K562 (cell line): ENCODE results near the gene FAM193A. TPM values are rescaled to one million over a fixed set of nuclear protein-coding genes. Genes with fewer than 3 reads are reported as not detected.
A peak's percentile ranks its signal among the peaks of the same experiment; 100 is the strongest.

Experiments used
- ATAC-seq: fragments of 200-7000 bp; cut with Tn5 transposase; 3 replicates; pipeline ENCODE4 v1.9.1; 2020; ENCODE audit warnings: moderate library complexity
- BruUV-seq: library from RNA; stranded (reverse); fragments of 400-500 nt; replicated peaks from 2 replicates; lab custom pipeline; 2021; lab: Mats Ljungman, UMichigan
- CTCF ChIA-PET: fragments of 300-600 bp; formaldehyde crosslinking; extraction: SDS; loops from one replicate; lab custom pipeline; 2021; ENCODE audit warnings: low intra/inter-chr PET ratio; lab: Yijun Ruan, JAX
- POLR2A ChIA-PET: fragments of 300-600, 350-650 bp; sonication (Branson Sonifier 250); formaldehyde crosslinking; extraction: SDS; loops from one replicate; lab custom pipeline; 2021; ENCODE audit warnings: antibody characterized with exemption, inconsistent platforms; lab: Yijun Ruan, JAX
- DNase-seq, 4 experiments: peaks; one replicate each; pipeline versions ENCODE4 v3.0.0 to v3.0.0-alpha.2; 2011 to 2018; ENCODE audit warnings: low spot score in 3 of 4, mixed read lengths in 3 of 4; ENCODE audit errors: extremely low read depth in 1 of 4
- FAIRE-seq: peaks from 2 replicates; lab custom pipeline; 2011; peaks lifted over from hg19 to GRCh38; lab: Jason Lieb, UNC
- H2AFZ ChIP-seq: 2 replicates; pipeline ENCODE4 v1.6.0; 2011; ENCODE audit warnings: low read depth, low read length, control low read depth, inconsistent platforms
- H3K27ac ChIP-seq: fragments of 200-600 bp; 3 replicates; pipeline ENCODE4 v1.8.0; 2011; ENCODE audit warnings: low read depth, mild to moderate bottlenecking, control low read depth, inconsistent platforms, low read length, moderate library complexity, mixed read lengths; ENCODE audit errors: extremely low read depth
- H3K27me3 ChIP-seq, 2 experiments: fragments of 300-600 bp in 1 of 2; 2 replicates in 1 of 2; 3 replicates in 1 of 2; pipeline versions ENCODE4 v1.6.0 to v1.8.0; 2011; ENCODE audit warnings: inconsistent platforms in 2 of 2, low read length in 2 of 2, mild to moderate bottlenecking in 1 of 2, mixed read lengths in 1 of 2, moderate library complexity in 1 of 2; ENCODE audit not compliant: control insufficient read depth in 2 of 2, insufficient read depth in 2 of 2
- H3K36me3 ChIP-seq: fragments of 300-600 bp; 3 replicates; pipeline ENCODE4 v1.8.0; 2011; ENCODE audit warnings: mild to moderate bottlenecking, low read length, inconsistent platforms; ENCODE audit not compliant: control insufficient read depth, insufficient read depth
- H3K4me1 ChIP-seq, 2 experiments: fragments of 200-600 bp in 1 of 2; replicated peaks in 1 of 2; 2 replicates in 1 of 2; 3 replicates in 1 of 2; pipeline versions ENCODE4 v1.5.1 to v1.8.0; 2011; ENCODE audit warnings: inconsistent platforms in 2 of 2, low read length in 2 of 2, mild to moderate bottlenecking in 1 of 2, mixed read lengths in 1 of 2, moderate library complexity in 1 of 2; ENCODE audit not compliant: control insufficient read depth in 2 of 2, insufficient read depth in 2 of 2
- H3K4me2 ChIP-seq: 2 replicates; pipeline ENCODE4 v1.6.1; 2011; ENCODE audit warnings: low read length, control low read depth, inconsistent platforms, mixed read lengths; ENCODE audit not compliant: insufficient read depth
- H3K4me3 ChIP-seq: fragments of 200-600 bp; sonication (generic), shearing (Covaris generic); 2 replicates; pipeline ENCODE4 v1.5.1; 2016; ENCODE audit warnings: control low read depth, inconsistent platforms
- H3K79me2 ChIP-seq: fragments of 200-600 bp; 3 replicates; pipeline ENCODE4 v1.8.0; 2011; ENCODE audit warnings: low read length, inconsistent platforms; ENCODE audit not compliant: control insufficient read depth, insufficient read depth
- H3K9ac ChIP-seq, 2 experiments: 2 replicates each; pipeline versions ENCODE4 v1.6.0 to v1.6.1; 2011; ENCODE audit warnings: low read depth in 2 of 2, low read length in 2 of 2, control low read depth in 1 of 2, inconsistent platforms in 1 of 2, mild to moderate bottlenecking in 1 of 2, mixed read lengths in 1 of 2; ENCODE audit not compliant: insufficient read depth in 1 of 2
- H3K9me1 ChIP-seq: one replicate; pipeline ENCODE4 v1.6.0; 2011; ENCODE audit warnings: inconsistent platforms, mild to moderate bottlenecking, low read length, moderate library complexity; ENCODE audit not compliant: control insufficient read depth, insufficient read depth
- H3K9me3 ChIP-seq: replicated peaks from 2 replicates; pipeline ENCODE4 v1.5.1; 2011; ENCODE audit warnings: low read depth, low read length, inconsistent platforms; ENCODE audit not compliant: control insufficient read depth, insufficient read depth
- H4K20me1 ChIP-seq: replicated peaks from 2 replicates; pipeline ENCODE4 v1.6.1; 2011; ENCODE audit warnings: low read length, inconsistent platforms, mixed read lengths; ENCODE audit not compliant: control insufficient read depth, insufficient read depth
- CREB3 ChIP-seq: fragments of 450-650 bp; conservative IDR thresholded peaks from 2 replicates; pipeline ENCODE4 v1.6.1; 2016; ENCODE audit warnings: missing genetic modification characterization, low read depth, mild to moderate bottlenecking, missing compliant biosample characterization, moderate library complexity
- CTCF ChIP-seq, 3 experiments: IDR thresholded peaks in 2 of 3; conservative IDR thresholded peaks in 1 of 3; 2 replicates each; pipeline ENCODE4 v1.5.1; 2011 to 2012; ENCODE audit warnings: low read length in 3 of 3, mild to moderate bottlenecking in 3 of 3, control low read depth in 2 of 3, improper control_type of control experiment in 1 of 3, inconsistent platforms in 1 of 3, low read depth in 1 of 3, mixed read lengths in 1 of 3, moderate library complexity in 1 of 3; ENCODE audit not compliant: insufficient read depth in 2 of 3
- DACH1 ChIP-seq: fragments of 450-650 bp; IDR thresholded peaks from 2 replicates; pipeline ENCODE4 v1.6.1; 2018; ENCODE audit not compliant: partially characterized antibody
- FOXA1 ChIP-seq: fragments of 450-650 bp; IDR thresholded peaks from 2 replicates; pipeline ENCODE4 v1.6.1; 2016; ENCODE audit warnings: mild to moderate bottlenecking, borderline replicate concordance
- MLX ChIP-seq, 2 experiments: fragments of 450-650 bp in 1 of 2; sonication (generic) in 1 of 2; formaldehyde crosslinking; conservative IDR thresholded peaks; 2 replicates each; pipeline versions ENCODE4 v1.4.0 to v1.8.1; 2020 to 2022; ENCODE audit warnings: mild to moderate bottlenecking in 1 of 2, missing genetic modification reagents in 1 of 2
- POLR2B ChIP-seq: fragments of 450-650 bp; IDR thresholded peaks from 2 replicates; pipeline ENCODE4 v1.6.1; 2018; ENCODE audit warnings: low read depth; ENCODE audit not compliant: partially characterized antibody
- RREB1 ChIP-seq: fragments of 250-450 bp; sonication (Bioruptor Pico); IDR thresholded peaks from 2 replicates; pipeline ENCODE4 v1.4.0; 2020
- XRCC3 ChIP-seq: fragments of 450-650 bp; IDR thresholded peaks from 2 replicates; pipeline ENCODE4 v1.6.1; 2017; ENCODE audit warnings: mild to moderate bottlenecking, moderate library complexity
- ZNF253 ChIP-seq: fragments of 250-450 bp; sonication (Bioruptor Pico); conservative IDR thresholded peaks from 2 replicates; pipeline ENCODE4 v1.6.1; 2021; ENCODE audit warnings: mild to moderate bottlenecking
- WGBS: fragments of 100-300 bp; shearing (Covaris generic); methylation state at CpG from one replicate; pipeline ENCODE4 v1.1.6; 2016; ENCODE audit warnings: low coverage, mixed read lengths; ENCODE audit not compliant: insufficient coverage; ENCODE audit errors: missing lambda C conversion rate; 5-methylcytosine and 5-hydroxymethylcytosine counted together
- in situ Hi-C: fragments of 300-500 bp; cut with MboI; formaldehyde crosslinking; loops from 4 replicates; pipeline ENCODE4 v1.15.0; 2018; ENCODE audit warnings: inconsistent platforms, mixed read lengths
- intact Hi-C: fragments of 100-400 bp; cut with micrococcal nuclease; formaldehyde crosslinking; loops from 2 replicates; pipeline ENCODE4 v1.14.2; 2022
- polyA plus RNA-seq, 8 experiments: library from polyadenylated mRNA; depleted of rRNA in 4 of 8; stranded (reverse) in 5 of 8; unstranded in 3 of 8; fragments of >200 nt; fragmentation: Nextera tagmentation in 2 of 8; fragmentation: Illumina TruSeq in 1 of 8; extraction: Ambion mirVana in 2 of 8; extraction: Trizol in 1 of 8; gene quantifications; 2 replicates each; pipeline versions ENCODE4 v1.2.1 to v1.2.3, GENCODE V29; 2011 to 2014; ENCODE audit warnings: inconsistent platforms in 1 of 8, missing spikeins in 1 of 8
- total RNA-seq, 7 experiments: library from RNA; depleted of rRNA in 6 of 7; stranded (reverse); fragments of >200 nt in 6 of 7; fragmentation: Illumina TruSeq in 2 of 7; extraction: Trizol in 2 of 7; gene quantifications; 2 replicates each; pipeline versions ENCODE4 v1.2.1 to v1.2.3, GENCODE V29; 2011 to 2021; ENCODE audit warnings: low replicate concordance in 1 of 7

The FAM193A gene
- total and polyA plus RNA-seq, 9 of the 15 experiments (the other 6 are each of a cell fraction or from before 2014, with no cell fraction given), result 0.46 to 24.6 (median 9.6) TPM

- TF ChIP-seq MLX (CRISPR knock-in tag; conservative IDR thresholded peaks at IDR 0.05) (no peak), CTCF (IDR thresholded peaks at IDR 0.05 in 2 of 3, conservative IDR thresholded peaks at IDR 0.05 in 1 of 3; ENCODE audit: insufficient read depth in 2 of 3, low read depth in 1 of 3, low read length in 3 of 3) (peak in 2 of 3 experiments; percentile 29 to 67; a peak in 4 of 6 replicates)
These were observed 94.3 kb downstream of the FAM193A start (continued) for GRCh38 chr4:2630556-2631273.

GRCh38 chr4:2634014-2634413 lies 97.6 kb downstream of the FAM193A start:
- H3K4me2 ChIP-seq, result no peak overlapping the region
- peak overlapping the region in 1 of 2 experiments; percentile 63; a peak in 1 of 4 replicates for H3K9ac ChIP-seq
- H3K36me3 ChIP-seq, result peaks cover 72% of the 10 kb centered on the region
- intact Hi-C loops (no loop called here), in situ Hi-C loops (no loop called here)
- H3K27ac ChIP-seq, result no peak overlapping the region
- POLR2A ChIA-PET, result interaction anchor here (1.0 kb wide), 1 partner anchor 10 kb away, joined by 3 read pairs; no protein-coding TSS in a partner anchor
- peaks cover 0 to 3% of the 10 kb centered on the region in 2 experiments; a peak in 1 of 5 replicates for H3K4me1 ChIP-seq
- FAIRE-seq (no peak), DNase-seq (no peak), ATAC-seq (no peak)
- no peaks in the 10 kb centered on the region; the same call in 2 of the 3 replicates for H3K79me2 ChIP-seq
- H3K9me3 ChIP-seq, result no peaks in the 10 kb centered on the region
- no TSS peak for BruUV-seq
- no peaks in the 10 kb centered on the region for H3K27me3 ChIP-seq
- no peak overlapping the region for H3K4me3 ChIP-seq
- CTCF ChIA-PET, result no interaction called here
- no peaks in the 10 kb centered on the region for H3K9me1 ChIP-seq
- H4K20me1 ChIP-seq, result 0 out of 2 replicates have a peak, but pooled peaks cover 3% of the 10 kb centered on the region
- H2AFZ ChIP-seq, result no peak overlapping the region
- WGBS, result 83% methylated on average over 5 of the region's 5 CpGs
- no peak for TF ChIP-seq RREB1 (CRISPR knock-in tag)
- TF ChIP-seq XRCC3, result no peak
- TF ChIP-seq FOXA1, result no peak
- no peak for TF ChIP-seq DACH1
- TF ChIP-seq CREB3 (tag), result no peak
- no peak for TF ChIP-seq ZNF253 (CRISPR knock-in tag)
- no peak for TF ChIP-seq POLR2B
